HPDE6-E6E7 (cell line): Measurements from ENCODE around the gene COPE.

Experiments used
- DNase-seq: peaks from one replicate; pipeline ENCODE4 v3.0.0; 2011; ENCODE audit warnings: missing footprints; ENCODE audit errors: extremely low spot score

COPE gene

DNA sequence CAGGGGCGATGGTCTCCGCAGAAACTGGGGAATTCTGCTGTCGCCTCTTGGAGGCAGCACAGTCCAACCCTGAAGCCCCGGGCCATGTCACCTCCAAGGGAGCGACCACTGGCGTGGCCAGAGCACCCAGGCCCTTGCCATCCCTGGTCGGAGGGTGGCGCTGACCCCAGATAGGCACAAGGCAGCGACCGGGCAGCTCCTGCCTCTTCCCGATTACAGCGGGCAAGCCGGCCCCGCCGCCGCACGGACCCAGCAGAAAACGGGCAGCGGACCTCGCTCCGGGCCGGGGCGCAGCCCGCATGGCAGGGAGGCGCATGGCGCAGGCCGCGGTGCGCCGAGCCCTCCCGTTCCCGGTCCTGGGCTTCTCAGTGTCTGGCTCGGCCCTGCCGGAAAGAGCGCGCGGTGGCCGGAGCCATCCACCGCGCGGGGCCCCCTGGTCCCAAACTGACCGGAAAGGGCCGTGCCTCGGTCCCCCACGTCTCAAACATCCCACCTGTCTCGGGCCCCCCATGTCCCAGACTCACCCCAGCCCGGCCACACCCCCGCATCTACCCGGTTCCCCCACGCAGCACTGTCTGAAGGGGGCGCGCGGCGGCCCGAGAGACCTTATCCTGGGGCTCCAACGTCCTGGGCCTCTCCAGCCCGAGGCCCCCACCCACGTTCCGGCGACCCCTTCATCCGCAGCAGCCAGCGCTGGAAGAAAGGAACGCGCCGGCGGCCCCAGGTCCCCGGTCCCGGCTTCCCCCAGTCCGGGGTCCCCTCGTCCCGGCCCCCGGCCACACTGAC, 24.0 kb downstream of the COPE start:
- no peak for DNase-seq

DNA sequence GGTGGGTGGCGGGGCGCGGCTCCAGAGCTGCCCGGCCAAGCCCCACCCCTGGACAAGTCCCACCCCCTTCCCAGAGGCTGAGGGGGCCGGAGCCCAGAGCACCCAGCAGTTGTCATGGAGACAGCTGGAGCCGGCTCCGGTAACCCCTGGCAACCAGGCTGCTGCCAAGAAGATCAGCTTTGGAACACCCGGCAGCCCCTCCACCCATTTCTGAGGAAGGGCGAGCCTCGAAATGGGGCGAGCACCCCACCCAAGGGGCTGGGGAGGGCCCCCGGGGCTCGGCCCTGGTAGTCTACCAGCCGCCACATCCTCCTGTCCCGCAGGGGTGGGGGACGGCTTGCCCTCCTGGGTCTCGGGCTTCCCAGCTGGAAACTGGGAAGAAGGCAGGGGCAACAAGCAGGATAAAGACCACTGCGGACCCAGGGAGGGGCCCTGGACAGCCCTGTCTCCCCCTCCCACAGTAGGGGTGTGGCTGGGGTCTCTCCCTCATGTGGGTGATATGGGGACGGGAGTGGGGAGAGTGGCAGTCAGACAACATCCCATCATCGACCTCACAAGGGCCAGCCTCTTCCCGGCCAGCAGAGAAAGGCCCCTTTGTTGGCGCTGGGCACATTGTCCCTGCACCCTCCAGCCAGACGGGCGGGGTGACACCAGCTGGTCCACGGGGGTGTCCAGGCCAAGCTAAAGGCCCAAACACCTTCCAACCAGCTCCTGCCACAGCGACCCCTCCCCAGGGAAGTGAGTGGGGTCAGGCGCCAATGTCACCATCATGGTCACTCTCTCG, 24.7 kb downstream of the COPE start:
- DNase-seq = no peak

DNA sequence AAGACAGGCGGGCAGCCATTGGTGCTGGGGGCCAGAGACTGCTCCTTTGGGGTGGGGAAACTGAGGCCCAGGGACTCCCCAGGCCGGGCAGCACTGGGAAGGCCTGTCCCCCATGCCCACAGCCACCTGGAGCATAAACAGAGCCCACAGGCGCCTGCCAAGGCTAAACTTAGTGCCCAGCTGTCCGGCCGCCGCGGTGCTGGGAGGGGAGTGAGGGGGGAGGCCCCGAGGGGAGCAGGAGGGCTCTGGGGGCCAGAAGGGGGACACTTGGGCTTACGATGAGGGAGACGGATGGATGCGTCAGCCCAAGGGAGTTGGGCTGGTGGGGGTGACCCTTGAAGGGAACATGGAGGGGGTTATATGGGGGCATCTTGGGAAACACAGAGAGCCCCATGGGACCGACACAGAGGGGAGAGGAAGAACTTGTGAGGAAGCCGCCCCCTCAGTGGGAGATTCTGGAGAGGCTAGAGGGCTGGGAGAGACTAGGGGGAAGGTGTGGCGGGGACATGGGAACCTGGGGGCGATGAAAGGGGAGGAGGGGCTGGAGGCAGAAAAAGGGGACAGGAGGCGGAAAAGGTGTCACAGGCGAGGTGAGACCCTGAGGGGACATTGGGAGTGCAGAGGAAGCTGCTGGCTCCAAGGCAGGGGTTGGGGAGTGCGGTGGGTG, 25.5 kb downstream of the COPE start:
- DNase-seq = no peak

DNA sequence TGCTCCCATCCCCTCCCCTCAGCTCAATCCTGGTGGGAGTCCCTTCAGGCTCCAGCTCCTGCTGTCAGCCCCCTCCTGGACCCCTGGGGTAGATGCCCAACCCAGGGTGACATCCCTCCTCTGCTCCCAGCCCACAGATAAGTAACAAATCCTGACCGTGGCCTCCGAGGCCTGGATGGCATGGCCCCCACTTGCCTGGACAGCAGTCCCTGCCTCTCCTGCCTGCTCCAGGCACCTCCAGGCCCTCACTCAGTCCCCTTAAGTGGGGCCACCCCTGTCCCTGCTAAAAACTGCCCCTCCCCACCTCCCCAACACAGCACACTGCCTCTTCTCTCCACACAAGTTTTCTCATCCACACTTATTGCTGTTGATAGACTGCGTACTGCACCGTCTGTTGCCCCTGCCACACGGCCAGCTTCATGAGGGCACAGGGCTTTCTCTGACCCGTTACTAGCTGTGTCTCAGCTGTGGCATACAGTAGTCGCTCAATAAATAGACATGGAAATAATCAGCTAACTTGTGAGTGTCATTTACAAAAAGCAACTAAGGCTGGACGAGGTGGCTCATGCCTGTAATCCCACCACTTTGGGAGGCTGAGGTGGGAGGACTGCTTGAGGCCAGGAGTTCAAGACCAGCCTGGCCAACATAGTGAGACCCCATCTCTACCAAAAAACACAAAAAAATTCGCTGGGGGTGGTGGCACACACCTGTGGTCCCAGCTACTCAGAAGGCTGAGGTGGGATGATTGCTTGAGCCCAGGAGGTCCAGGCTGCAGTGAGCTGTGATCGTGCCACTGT, 29.0 kb downstream of the COPE start:
- no peak for DNase-seq

- DNase-seq = no peak
Measured at GRCh38 chr19:18886972-18887371, 32.2 kb downstream of the COPE start.

- no peak for DNase-seq
Measured at GRCh38 chr19:18883526-18884304, 35.5 kb downstream of the COPE start.

DNA sequence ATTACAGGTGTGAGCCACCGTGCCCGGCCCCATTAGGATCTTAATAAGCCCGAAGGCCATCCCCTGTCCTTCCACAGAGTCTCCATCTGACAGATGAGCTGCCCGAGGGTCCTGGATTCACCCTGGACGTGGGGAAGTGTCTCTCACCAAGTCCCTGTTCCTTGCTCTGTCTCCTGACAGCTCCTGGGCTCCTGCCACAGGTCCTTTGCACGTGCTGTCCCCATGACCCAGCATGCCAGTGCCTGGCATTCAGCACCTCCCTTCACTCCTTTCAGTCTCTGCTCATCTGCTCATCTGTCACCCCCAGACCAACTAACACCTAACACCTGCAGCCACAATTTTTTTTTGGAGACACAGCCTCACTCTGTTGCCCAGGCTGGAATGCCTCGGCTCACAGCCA, 37.7 kb downstream of the COPE start:
- DNase-seq = no peak

GRCh38 chr19:18879579-18880373, 39.4 kb downstream of the COPE start:
- DNase-seq = no peak

DNA sequence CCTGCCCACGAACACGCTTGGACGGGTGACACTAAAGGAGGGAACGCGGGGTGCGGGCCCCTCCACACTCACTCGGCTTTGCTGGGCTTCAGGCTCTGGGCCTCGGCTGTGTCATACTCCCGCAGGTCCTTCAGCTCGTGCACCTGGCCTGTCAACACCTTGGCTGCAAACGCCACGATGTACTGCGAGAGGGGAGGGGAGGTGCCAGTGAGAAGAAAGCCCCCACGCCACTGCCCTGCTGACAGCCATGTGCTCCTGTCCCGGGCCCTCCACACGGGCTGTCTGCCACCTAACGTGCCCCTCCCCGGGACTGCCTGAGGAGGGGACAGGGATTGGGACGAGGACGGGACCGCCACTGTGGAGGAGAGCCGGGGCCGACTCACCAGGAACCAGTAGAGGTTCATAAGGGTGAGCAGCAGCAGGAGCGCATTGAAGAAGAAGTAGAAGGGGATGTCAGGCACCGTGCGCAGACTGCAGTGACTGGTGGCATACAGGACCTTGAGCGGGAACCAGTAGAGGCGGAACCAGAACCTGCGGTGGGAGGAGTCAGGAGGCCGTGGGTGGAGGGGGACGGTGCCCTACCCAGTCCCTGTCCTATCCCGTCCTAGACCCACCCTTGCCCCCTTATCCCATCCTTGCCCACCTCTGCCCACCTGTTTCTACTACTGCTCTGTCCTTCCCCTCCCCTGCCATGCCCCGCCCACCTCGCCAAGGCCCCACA, 40.2 kb downstream of the COPE start:
- DNase-seq = no peak

DNA sequence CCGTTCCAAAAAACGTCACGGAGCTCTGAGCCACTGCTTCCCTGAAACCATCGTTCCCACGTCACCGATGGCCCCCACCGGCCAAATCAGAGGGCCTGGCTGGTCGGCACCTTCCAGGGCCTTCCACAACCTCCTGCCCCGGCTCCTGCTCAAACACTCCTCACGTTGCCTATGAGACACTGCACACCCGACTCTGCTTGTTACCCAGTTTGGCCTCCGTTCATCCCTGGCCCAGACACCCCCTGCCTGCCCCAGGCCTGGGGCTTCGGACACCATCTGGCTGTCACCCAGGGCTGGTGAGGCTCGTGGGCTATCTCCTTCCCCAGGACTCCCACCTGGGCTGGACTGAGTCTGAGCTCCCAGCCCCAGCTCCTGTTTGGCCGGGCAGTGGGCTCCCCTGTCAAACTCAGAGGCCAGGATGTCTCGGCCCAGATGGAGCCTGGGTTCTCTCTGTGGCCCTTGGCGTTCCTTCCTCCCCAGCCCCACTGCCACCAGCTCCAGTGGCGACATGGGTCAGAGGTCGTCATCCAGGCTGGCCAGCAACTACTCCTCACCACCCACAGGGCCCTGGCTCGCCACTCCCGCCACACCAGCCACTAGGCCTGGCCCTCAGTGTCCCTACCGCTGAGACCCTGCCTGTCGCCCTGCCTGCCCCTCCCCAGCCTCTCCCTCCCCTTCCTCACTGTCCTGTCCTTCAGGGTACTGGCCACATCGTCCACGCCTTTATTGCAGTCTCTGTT, 41.0 kb downstream of the COPE start:
- DNase-seq = no peak

DNA sequence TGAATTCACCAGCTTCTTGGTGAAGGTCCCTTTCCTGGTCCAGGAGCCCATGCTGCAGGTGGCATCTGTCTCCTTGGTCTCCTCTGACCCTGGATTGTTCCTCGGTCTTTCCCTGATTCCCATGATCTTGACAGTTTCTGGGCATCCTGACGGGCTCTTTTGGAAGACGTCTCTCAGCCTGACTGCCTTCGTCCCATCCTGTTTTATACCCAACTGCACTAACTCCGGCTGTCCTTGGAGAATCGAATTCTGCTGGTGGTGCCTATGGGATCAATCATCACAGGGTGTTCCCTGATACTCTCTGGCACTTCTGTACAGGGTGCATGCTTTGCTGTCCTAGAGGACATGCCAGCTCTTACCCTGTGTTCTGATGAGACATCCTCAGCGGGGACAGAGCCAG, 42.3 kb downstream of the COPE start:
- no peak for DNase-seq

GRCh38 chr19:18875726-18876125, 43.5 kb downstream of the COPE start:
- DNase-seq = no peak

- DNase-seq = no peak
Measured at GRCh38 chr19:18871543-18871942, 47.6 kb downstream of the COPE start.

DNA sequence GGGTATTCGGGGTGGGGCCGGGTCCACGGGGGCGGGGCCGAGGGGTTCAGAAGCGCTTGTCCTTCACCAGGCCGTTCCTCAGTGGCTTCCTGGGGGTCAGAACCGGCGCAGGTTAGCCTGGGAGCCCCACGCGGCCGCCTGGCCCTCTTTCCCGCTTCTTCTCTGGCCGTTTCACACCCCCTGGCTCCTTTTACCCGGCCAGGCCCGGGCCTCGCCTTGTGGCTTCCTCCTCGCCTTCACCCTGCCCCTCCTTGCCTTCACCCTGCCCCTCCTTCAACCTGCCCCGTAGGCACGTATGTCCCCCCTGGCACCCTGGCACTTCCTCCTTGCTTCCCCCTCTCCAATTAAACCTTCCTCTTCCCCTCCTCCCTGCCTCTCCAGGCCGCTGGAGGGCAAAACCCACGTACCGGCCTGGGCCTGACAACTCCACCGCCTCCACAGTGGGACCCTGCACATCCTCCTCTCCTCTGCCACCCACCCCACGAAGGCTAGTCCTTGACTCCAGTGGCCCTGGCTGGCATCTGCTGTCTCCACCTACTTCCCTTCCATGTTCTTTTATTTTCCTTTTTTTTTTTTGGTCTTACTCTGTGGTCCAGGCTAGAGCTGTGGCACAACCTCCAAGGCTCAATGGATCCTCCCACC, 48.5 kb downstream of the COPE start:
- no peak for DNase-seq

- DNase-seq = no peak
Measured at GRCh38 chr19:18869781-18870530, 49.2 kb downstream of the COPE start.

DNA sequence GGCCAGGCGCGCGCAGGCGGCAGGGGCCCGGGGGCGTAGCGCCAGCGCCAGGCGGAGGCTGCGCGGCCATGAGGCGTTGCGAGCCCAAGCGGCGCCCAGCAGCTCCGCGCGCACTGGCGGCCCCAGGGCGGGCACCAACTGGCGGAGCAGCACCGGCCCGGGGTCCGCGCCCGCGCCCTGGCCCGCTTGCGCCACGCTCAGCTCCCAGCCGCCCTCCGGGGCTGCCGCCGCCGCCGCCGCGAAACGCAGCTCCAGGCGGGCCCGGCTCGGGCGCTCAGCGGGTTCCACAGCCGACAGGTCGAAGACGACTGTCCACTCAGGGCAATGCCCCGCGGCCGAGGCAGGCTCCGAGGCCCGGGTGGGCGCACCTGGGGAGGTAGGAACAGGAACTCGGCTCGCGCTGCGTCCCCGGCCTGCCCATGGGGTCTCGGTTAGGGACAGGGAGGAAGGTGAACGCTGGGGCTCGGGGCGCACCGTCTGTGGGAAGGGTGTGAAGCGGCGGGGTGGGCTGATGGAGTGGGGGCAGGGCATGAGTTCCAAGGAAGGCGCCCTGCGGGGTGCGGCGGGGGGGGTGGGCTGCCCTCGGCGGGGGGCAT, 50.1 kb downstream of the COPE start:
- DNase-seq = no peak

DNA sequence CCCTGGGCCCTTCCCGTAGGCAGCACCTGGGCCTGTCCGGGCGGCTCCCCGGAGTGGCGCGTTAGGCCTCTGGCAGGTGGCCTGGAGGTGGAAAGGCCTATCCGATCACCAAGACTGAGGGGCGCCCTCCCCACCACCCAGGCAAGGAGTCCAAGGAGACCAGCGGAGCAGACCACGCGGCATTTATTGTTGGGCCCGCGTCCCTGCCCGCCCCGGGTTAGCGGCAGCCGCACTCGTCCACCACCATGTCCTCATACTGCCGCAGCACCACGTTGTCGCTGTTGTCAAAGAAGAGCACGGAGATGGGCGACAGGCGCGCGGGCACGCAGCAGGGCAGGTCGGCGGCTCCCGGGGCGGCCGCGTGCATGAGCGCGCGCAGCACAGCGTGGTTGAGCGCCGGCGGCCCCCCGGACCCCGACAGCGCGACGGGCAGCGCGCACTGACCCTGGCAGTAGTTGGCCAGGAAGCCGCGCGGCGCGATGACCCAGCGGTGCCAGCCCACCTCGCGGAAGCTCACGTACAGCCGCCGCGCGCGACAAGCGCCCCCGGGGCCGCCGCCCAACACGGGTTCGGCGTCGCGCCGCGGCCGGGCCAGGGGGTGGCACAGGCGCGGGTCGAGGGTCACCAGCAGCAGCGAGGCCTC, 50.7 kb downstream of the COPE start:
- DNase-seq = no peak
